GM19455 (cell line): ENCODE data around the gene ZNF518B.
A peak's percentile ranks its signal among the peaks of the same experiment; 100 is the strongest.
"Not testable (repeated sequence)": the region's sequence is repeated elsewhere in the genome, so short reads cannot be mapped to it uniquely, and the experiment has no call there.

Experiments
- ATAC-seq: cut with Tn5 transposase; IDR thresholded peaks from one replicate; pipeline ENCODE4 v1.9.1; 2021; ENCODE audit not compliant: unreplicated experiment

Gene ZNF518B

DNA sequence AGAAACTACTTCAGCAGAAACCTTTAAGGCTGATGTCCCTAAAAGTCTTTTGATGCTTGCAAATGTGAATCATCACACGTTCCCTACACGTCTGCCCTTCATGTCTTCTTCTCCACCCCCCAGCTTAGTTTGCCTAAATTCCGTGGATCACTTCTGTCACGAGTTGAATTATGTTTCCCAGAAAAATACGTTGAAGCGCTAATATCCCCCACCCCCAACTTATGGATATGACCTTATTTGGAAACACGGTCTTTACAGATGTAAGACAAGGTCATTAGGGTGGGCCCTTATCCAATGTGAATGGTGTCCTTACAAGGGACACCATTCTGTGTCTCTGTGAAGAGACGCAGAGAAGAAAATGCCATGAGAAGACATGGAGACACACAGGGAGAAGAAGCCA, 2.1 kb upstream of the ZNF518B start:
- no peak for ATAC-seq

DNA sequence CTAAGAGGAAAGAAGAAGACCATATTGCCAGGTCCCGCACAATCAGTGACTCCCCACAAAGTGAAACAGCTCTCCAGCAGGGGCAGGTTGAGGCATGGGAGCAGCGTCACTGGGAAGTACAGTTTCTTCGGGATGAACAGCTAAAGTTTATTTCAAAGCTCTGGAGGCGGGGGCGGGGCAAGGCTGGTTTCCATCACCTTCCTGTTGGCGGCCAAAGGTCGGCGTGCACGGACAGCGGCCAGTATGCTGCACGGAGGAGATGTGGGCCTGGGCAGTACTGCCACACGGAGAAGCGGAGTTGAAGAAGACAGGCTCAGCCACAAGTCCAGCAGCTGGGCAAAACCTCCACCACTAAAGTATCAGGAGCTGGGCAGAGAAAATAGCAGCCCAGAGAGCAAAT, 951 bp upstream of the ZNF518B start:
- no peak for ATAC-seq

DNA sequence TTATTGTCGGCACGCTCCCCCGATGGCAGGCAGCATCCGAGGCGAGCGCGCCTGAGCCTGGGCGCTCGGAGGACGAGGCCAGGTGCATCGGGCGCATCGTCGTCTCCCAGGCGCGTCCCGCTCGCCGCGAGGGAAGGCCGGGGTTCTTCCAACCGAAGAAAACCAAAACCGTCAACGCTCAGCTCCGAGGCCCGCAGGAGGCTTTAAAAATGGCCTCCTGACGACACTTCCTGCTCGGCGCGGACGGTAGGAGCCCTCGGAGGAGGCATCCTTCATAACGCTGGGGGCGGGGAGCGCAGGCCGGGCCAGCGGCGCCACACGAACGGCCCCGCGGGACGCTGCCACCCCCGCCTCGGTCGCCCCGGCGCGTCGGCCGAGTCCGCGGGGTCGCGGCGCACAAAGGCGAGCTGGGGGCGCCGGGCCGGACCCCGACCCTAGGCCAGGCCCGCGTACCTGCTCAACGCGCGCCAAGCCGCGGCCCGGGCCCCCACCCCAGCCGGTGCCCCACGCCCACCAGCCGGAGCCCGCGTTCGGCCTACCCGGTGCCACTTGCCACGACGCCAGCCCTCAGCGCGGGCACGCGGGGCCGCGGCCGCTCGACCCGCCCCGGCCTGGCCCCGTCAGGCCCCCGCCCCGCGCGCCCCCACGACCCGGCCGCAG, 501 bp downstream of the ZNF518B start:
- peak; percentile 73 for ATAC-seq

DNA sequence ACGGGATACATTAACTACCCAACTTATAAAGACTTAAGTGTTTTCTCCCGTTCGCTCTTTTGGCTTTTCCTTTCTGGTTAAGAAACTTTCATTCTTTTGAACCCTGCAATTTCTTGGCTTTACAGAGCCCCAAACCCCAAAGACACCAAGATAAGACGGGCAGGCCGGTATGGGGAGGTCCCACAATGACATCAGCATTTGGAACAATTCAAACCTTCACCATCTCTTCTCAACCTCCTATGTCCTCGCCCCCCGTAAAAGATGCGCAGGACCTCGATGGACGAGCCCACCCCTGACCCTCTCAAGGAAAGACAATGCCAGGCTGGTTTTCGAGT, 999 bp downstream of the ZNF518B start:
- ATAC-seq, result no peak

DNA sequence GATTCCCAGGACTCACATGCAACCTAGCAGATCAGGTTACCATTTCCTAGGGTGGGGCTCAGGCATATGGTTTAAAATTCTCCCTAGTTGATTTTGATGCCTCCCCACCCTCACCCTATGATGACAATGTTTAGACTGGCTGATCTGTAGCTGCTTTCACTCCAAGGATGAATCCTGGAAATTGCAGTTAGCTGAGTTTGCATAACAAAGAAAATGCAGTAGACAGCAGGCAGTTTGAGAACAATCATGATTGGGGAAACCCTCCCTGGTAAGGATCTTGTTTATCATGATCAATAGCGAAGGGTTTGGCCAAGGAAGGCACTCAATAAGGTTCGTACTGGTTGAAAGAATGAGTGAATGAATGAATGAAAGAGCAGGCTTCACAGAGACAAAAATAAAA, 2.1 kb downstream of the ZNF518B start:
- no peak for ATAC-seq

DNA sequence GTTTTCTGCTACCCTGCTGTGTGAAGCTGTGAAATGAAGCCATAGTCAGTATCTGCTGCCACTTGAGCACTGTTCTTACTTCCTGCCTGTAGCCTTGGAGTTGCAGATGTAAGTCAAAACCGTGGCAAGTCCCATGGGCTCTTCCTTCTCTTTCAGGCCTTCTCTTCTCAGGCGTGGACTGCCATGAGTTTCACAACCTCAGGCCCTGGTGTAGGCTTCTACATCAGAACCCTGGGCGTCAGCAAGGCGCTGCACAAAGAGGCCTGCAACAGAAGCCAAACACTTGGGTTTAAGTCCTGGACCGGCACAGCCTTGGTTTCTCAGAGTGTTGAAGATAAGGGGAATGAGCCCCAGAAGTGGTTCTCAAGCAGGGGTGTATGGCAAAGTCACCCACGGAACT, 2.5 kb downstream of the ZNF518B start:
- ATAC-seq, result no peak

DNA sequence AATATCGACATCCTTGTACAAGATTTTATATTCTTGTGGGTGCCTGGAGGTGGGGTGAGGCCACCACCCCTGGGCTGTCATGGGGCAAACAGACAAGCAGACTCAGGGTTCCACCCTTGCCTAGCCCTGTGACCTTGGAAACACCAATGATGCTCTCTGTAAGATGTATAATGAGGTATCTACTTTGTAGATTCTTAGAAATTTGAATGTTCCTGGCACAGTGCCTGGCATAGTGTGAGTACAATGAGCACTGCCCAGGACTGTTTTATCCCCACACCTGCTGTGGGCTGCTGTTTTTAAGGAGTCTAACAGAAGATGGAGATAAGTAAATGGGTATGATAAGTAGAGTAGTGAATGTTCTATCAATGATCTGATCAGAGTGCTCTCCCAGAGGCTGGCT, 3.1 kb downstream of the ZNF518B start:
- ATAC-seq, result no peak

DNA sequence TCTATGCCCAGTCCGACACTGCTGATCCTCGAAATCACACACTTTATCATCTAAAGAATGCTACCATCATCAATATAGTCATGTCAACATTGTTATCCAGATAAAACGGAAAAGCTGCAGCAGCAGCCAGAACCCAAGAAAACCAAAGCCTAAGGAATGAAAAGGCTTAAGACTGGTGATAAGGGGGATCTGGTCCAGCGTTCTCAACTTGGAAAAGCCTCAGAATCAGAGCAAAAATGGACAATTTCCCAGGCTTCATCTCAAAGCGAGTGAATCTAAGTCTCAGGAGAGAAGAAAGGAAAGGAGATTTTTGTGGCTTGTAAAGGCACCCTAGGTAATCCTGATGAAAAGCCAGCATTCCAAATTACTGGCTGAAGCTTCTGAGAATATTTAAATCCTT, 8.2 kb downstream of the ZNF518B start:
- no peak for ATAC-seq

DNA sequence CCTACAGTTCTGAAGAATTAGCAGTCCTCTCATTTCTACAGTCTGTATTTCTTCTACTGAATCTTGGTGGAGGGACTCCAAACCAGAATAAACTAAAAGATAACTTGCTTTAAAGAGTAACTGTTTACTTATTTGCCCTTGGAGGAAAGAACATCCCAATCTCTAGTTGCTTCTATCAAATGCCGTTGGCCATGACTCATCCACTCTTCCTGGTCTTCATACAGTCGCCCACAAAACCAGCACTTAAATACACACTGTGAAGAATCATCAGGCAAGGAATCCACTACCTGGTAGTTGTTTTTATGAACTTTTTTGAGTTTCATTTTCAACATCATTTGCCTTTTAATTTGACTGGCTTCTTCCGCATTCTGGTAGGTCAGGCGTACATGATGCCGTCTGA, 14.2 kb downstream of the ZNF518B start:
- no peak for ATAC-seq

DNA sequence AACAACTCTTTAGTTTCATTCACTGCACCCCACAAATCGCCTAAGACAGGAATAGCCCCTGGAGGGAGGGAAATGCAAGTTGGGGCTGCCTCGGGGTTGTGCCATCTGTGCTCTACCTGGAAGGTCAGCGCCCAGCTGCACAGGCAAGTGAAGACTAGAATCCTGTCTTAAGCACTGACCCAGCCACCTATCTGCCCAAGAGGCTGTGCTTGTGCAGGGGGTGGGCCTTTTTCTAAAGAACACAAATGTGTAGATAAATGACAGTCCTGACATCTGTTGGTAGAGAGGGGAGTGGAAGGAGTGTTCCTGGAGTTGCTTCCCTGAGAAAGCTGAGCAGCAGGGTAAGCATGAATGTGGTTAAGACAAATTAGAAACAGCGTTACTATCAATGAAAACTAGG, 15.7 kb downstream of the ZNF518B start:
- no peak for ATAC-seq

DNA sequence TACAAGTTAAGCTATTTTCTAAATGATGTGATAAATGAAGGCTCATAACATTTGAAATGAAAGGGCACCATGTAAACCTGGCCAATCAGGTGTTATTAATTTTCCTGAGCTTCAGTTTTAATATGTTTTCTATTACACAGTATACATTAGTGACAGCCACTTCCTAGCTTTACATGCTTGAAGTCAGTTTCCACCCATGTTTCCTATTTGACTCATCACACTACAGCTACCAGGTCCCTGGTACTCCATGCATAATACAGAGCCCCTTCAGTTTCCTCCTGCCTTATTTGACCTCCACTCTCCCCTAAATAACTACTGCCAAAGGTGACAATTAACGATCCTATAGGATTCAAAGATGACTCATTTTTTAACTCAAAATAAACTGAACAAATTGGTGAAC, 18.3 kb downstream of the ZNF518B start:
- ATAC-seq, result no peak

DNA sequence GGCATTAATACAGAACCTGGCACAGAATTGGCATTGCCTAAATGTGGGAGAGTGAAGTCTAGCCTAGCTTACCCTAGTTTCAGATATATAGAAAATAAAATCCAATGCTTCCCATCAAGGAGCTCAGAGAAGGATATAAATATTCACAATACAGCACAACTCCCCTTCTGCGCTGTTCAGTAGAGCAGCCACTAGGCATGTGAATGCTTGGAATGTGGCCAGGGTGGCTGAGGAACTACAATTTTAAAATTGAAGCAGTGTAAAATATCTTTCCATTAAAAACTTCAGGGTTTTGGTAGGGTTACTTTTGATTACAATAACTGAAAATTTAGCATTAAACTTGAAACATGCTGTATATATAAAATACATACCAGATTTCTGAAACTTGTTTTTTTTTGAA, 19.5 kb downstream of the ZNF518B start:
- ATAC-seq, result no peak

DNA sequence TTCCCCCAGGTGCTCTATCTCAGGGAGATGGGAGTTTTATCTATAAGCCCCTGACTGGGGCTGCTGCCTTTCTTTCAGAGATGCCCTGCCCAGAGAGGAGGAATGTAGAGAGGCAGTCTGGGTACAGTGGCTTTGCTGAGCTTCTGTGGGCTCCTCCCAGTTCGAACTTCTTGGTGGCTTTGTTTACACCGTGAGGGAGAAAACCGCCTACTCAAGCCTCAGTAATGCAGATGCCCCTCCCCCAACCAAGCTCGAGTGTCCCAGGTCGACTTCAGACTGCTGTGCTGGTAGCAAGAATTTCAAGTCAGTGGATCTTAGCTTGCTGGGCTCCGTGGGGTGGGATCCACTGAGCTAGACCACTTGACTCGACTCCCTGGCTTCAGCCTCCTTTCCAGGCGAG, 29.5 kb downstream of the ZNF518B start:
- ATAC-seq, result not testable (repeated sequence)

DNA sequence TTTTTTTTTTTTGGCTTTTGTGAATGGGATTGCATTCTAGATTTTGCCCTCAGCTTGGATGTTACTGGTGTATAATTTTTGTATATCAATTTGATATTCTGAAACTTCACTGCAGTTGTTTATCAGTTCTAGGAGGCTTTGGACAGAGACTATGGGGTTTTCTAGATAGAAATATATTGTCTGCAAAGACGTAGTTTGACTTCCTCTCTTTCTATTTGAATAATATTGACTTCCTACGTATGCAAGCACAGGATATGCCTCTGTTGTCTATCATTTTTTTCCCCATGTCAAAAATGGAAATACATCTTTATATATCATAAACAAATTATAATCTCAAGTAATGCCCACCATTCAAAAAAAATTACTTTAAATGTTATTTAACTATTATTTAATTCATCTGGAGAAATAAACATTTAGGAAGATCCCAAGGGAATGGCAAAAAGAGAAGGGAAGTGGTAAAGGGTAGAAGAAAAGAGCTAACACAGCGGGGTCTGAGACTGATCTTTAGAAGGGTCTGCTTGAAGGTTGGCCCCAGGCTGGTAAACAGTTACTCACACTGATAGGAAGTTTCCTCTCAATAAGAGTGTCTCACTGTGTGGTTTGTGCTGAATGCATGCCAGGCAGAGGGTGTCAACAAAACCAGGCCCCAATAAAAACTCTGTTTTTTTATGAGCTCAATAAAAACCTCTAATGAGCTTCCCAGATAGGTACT, 35.7 kb downstream of the ZNF518B start:
- no peak for ATAC-seq

DNA sequence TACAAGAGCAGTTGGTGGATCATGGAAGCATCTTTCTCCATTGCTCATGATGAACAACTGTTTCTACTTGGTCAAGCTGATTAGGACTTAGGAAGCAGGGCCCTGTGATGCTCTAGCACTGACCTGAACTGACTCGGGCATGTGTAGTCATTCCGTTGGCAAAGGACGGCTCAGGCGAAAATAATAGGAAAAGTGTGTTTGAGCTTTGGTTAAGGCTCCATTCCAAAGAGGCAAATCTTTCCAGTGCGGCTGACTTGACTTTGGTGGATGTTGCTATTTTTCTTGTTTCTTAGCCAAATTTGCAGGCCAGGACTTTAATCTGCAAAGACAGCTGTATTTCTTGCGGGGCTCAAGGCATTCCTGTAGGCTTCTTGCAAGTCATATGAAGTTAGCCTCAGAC, 39.5 kb downstream of the ZNF518B start:
- ATAC-seq, result no peak

DNA sequence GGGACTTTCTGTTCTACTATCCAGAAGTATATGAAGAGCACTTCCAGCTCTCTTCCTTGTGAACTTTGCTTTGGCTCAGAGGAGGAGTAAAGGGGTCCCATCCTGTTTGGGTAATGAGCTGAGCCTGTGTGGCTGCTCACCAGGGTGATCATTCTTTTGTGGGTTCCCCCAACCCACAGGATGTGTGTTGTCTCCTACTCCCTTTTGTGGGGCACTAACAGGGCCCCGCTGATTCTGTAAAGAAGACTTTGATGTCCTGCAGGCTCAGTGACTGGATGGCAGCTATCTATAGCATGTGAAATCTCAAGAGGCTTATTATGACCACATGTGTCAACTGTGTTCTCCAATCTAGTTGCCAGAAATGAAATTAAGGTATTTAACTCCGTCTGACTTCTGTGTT, 40.8 kb downstream of the ZNF518B start:
- no peak for ATAC-seq

DNA sequence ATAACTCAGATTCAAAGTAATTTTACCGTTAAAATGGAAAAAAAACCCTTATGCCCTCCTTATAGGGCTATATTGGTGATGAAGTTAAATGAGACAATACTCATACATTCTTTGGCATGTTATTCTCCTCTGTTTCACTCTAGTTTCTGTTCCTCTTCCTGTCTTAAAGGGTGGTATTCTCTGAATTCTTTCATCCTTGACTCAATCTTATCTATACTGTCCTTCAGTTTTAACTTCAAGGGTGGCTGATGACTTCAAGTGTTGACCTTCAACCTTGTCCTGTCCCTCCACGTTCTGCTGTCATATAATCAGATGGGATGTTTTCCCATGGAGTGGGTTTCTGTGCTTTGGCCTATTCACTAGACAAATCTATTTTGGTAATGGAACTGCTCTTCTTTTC, 44.0 kb downstream of the ZNF518B start:
- no peak for ATAC-seq

DNA sequence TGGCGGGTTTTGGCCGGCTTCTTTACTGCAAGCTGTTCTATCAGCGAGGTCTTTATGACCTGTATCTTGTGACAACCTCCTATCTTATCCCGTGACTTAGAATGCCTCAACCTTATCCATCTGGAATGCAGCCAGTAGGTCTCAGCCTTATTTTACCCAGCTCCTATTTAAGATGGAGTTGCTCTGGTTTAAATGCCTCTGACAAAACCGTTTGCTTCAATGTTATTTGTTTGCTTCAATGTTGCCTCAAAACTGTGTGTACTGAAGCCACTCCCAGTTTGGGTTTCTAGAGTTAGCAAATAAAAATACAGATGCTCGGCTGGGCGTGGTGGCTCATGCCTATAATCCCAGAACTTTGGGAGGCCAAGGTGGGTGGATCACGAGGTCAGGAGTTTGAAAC, 51.6 kb downstream of the ZNF518B start:
- ATAC-seq, result no peak

DNA sequence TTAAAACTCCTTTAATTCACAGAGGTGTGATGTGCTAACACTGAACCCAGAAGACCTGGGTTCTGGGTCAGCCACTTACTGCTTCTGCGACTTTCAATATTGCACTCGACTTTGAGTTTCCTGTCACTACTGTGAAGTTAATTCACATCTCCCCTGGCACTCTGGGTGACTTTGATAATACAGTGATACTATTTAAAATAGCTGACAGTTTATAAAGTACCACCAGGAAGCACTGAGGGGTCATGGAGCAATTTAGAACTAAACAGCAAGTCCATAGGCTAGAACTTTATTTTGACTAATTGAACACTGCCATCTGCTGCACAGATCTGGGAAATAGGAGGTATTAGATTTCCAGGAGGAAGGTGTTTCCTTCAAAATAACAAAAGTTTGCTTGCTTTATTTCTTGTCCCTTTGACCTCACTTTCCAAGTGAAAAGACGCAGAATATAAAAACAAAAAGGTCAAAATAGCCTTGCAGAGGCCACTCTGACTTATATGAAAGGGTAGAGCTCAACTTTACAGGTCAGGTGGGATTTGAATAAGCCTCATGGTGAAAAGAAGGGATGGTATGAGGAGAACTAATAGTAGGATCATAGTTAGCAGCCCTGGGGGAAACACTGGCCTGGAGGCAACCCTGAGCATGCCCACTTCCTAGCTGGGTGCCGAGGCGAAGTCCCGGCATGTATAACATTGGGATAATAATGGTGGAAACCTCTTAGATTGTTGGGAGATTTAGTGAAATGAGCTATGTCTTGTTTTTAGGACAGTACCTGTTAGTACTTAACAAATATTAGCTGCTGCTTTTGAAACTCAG, 53.4 kb downstream of the ZNF518B start:
- no peak for ATAC-seq

DNA sequence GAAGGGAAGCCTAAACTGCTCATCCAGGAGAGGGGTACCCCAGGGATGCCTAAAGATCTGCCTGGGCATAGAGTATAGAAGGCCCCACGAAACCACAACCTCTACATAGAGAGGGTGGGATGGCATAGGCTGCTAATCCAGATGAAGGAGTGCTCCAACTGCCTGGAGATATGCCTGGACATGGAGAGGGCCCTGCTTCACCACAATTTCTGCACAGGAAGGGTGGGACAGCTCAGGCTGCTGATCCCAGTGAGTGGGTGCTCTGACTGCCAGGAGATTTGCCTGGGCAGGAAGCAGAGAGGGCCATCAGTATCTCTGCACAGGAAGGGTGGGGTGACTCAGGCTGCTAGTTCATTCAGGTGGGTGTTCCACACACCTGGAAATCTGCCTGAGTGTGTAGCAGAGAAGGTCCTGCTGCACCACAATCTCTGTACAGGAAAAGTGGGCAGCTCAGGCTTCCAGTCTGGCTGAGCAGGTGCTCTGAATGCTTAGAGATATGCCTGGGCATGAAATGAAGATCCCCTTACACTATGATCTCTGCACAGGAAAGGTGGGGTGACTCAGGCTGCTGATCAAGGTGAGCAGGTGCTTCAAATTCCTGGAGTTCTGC, 61.1 kb downstream of the ZNF518B start:
- ATAC-seq, result no peak
